Measurements from ENCODE around the gene TADA3. TPM values are rescaled to one million over a fixed set of nuclear protein-coding genes. Genes with fewer than 3 reads are reported as not detected.

The TADA3 gene
- total and polyA plus RNA-seq, 5 donors: 38.4 to 51.3 (median 45.6) TPM

GRCh38 chr3:9744162-9744561 lies 48.1 kb downstream of the TADA3 start:
- ATAC-seq: no peak
- Histone ChIP-seq H3K27ac (ENCODE audit: low read length) (no peak overlapping the region), H3K9me3 (ENCODE audit: control insufficient read depth, low read length) (no peaks in the 10 kb centered on the region), H3K4me1 (ENCODE audit: control insufficient read depth, insufficient read depth, low read length) (peaks cover 2% of the 10 kb centered on the region), H3K4me3 (ENCODE audit: low read length) (no peak overlapping the region), H3K27me3 (ENCODE audit: control insufficient read depth, insufficient read depth) (no peaks in the 10 kb centered on the region)
- intact Hi-C loops (cut with DNase I): no loop called here
- no peak for DNase-seq
- WGBS: 96% methylated on average over 13 of the region's 13 CpGs

- intact Hi-C loops (cut with DNase I): no loop called here
- no peak overlapping the region for H3K27ac ChIP-seq (ENCODE audit: low read length)
- WGBS: 96% methylated on average over 18 of the region's 18 CpGs
- no peaks in the 10 kb centered on the region for H3K4me1 ChIP-seq (ENCODE audit: control insufficient read depth, insufficient read depth, low read length)
- no peaks in the 10 kb centered on the region for H3K27me3 ChIP-seq (ENCODE audit: control insufficient read depth, insufficient read depth)
- no peak for ATAC-seq
- H3K4me3 ChIP-seq (ENCODE audit: low read length): no peak overlapping the region
- no peak for DNase-seq
- no peaks in the 10 kb centered on the region for H3K9me3 ChIP-seq (ENCODE audit: control insufficient read depth, low read length)
Observed at GRCh38 chr3:9743548-9743947, 48.7 kb downstream of the TADA3 start.

- intact Hi-C loops (cut with DNase I): no loop called here
- Histone ChIP-seq H3K27ac (ENCODE audit: low read length) (no peak overlapping the region), H3K27me3 (ENCODE audit: control insufficient read depth, insufficient read depth) (no peaks in the 10 kb centered on the region), H3K9me3 (ENCODE audit: control insufficient read depth, low read length) (no peaks in the 10 kb centered on the region), H3K4me1 (ENCODE audit: control insufficient read depth, insufficient read depth, low read length) (no peaks in the 10 kb centered on the region), H3K4me3 (ENCODE audit: low read length) (no peak overlapping the region)
- no peak for DNase-seq
- no peak for ATAC-seq
- WGBS: 91% methylated on average over 1 of the region's 1 CpG
Observed at GRCh38 chr3:9742560-9742959, 49.7 kb downstream of the TADA3 start.

GRCh38 chr3:9739181-9739580 lies 53.1 kb downstream of the TADA3 start:
- no peak for DNase-seq
- ATAC-seq: no peak
- WGBS: 91% methylated on average over 15 of the region's 15 CpGs
- no peaks in the 10 kb centered on the region for H3K9me3 ChIP-seq (ENCODE audit: control insufficient read depth, low read length)
- H3K4me1 ChIP-seq (ENCODE audit: control insufficient read depth, insufficient read depth, low read length): no peaks in the 10 kb centered on the region
- H3K4me3 ChIP-seq (ENCODE audit: low read length): no peak overlapping the region
- no peak overlapping the region for H3K27ac ChIP-seq (ENCODE audit: low read length)
- intact Hi-C loops (cut with DNase I): loop anchor here in 1 of 4 donors (10.0 kb wide), 1 partner anchor 46 kb away; no protein-coding TSS in a partner anchor
- no peaks in the 10 kb centered on the region for H3K27me3 ChIP-seq (ENCODE audit: control insufficient read depth, insufficient read depth)

- no peak for DNase-seq
- H3K9me3 ChIP-seq (ENCODE audit: control insufficient read depth, low read length): no peaks in the 10 kb centered on the region
- H3K27ac ChIP-seq (ENCODE audit: low read length): no peak overlapping the region
- 51% methylated on average over 2 of the region's 2 CpGs for WGBS
- intact Hi-C loops (cut with DNase I): loop anchor here in 1 of 4 donors (10.0 kb wide), 1 partner anchor 48 kb away; no protein-coding TSS in a partner anchor
- H3K27me3 ChIP-seq (ENCODE audit: control insufficient read depth, insufficient read depth): no peaks in the 10 kb centered on the region
- no peak overlapping the region for H3K4me3 ChIP-seq (ENCODE audit: low read length)
- H3K4me1 ChIP-seq (ENCODE audit: control insufficient read depth, insufficient read depth, low read length): peaks cover 8% of the 10 kb centered on the region
- ATAC-seq: no peak
Observed at GRCh38 chr3:9736831-9737230, 55.4 kb downstream of the TADA3 start.

- 37% methylated on average over 7 of the region's 7 CpGs for WGBS
- peak overlapping the region; percentile 92 for H3K4me3 ChIP-seq (ENCODE audit: low read length)
- intact Hi-C loops (cut with DNase I): loop anchor here in 1 of 4 donors (5.0 to 10.0 kb wide), 2 partner anchors 52 to 230 kb away; no protein-coding TSS in a partner anchor
- H3K9me3 ChIP-seq (ENCODE audit: control insufficient read depth, low read length): no peaks in the 10 kb centered on the region
- no peaks in the 10 kb centered on the region for H3K27me3 ChIP-seq (ENCODE audit: control insufficient read depth, insufficient read depth)
- no peak overlapping the region for H3K27ac ChIP-seq (ENCODE audit: low read length)
- no peak for ATAC-seq
- DNase-seq: peak in 1 of 3 donors; percentile 67
- peaks cover 8% of the 10 kb centered on the region for H3K4me1 ChIP-seq (ENCODE audit: control insufficient read depth, insufficient read depth, low read length)
Observed at GRCh38 chr3:9732740-9733115, 59.5 kb downstream of the TADA3 start.

- DNase-seq: peak; percentile 45 to 74 (median 70)
- Histone ChIP-seq H3K27me3 (ENCODE audit: control insufficient read depth, insufficient read depth) (no peaks in the 10 kb centered on the region), H3K9me3 (ENCODE audit: control insufficient read depth, low read length) (no peaks in the 10 kb centered on the region), H3K4me3 (ENCODE audit: low read length) (peak overlapping the region; percentile 92), H3K27ac (ENCODE audit: low read length) (no peak overlapping the region), H3K4me1 (ENCODE audit: control insufficient read depth, insufficient read depth, low read length) (peaks cover 8% of the 10 kb centered on the region)
- WGBS: 2% methylated on average over 41 of the region's 41 CpGs
- peak; percentile 1 to 15 for ATAC-seq
- intact Hi-C loops (cut with DNase I): loop anchor here in 1 of 4 donors (5.0 to 10.0 kb wide), 2 partner anchors 53 to 230 kb away; no protein-coding TSS in a partner anchor
Observed at GRCh38 chr3:9732080-9732739, 60.1 kb downstream of the TADA3 start.

- DNase-seq: peak; percentile 99 to 100 (median 100)
- Histone ChIP-seq H3K4me1 (ENCODE audit: control insufficient read depth, insufficient read depth, low read length) (peaks cover 8% of the 10 kb centered on the region), H3K27ac (ENCODE audit: low read length) (peak within 1 kb of the TSS; percentile 95), H3K9me3 (ENCODE audit: control insufficient read depth, low read length) (no peaks in the 10 kb centered on the region), H3K4me3 (ENCODE audit: low read length) (peak within 1 kb of the TSS; percentile 92), H3K27me3 (ENCODE audit: control insufficient read depth, insufficient read depth) (no peaks in the 10 kb centered on the region)
- WGBS: under 1% methylated on average over 88 of the region's 88 CpGs
- intact Hi-C loops (cut with DNase I): loop anchor here in 1 of 4 donors (5.0 to 10.0 kb wide), 2 partner anchors 53 to 229 kb away; no protein-coding TSS in a partner anchor
- peak; percentile 99 for ATAC-seq
Observed at GRCh38 chr3:9731206-9732079, 60.8 kb downstream of the TADA3 start, which contains the start of gene BRPF1. Gene BRPF1 (plus strand): TSS chr3:9731735. CDS start chr3:9734141, 2,406 bp downstream.

- Histone ChIP-seq H3K4me1 (ENCODE audit: control insufficient read depth, insufficient read depth, low read length) (peaks cover 8% of the 10 kb centered on the region), H3K9me3 (ENCODE audit: control insufficient read depth, low read length) (no peaks in the 10 kb centered on the region), H3K4me3 (ENCODE audit: low read length) (peak overlapping the region; percentile 51), H3K27ac (ENCODE audit: low read length) (peak overlapping the region; percentile 79), H3K27me3 (ENCODE audit: control insufficient read depth, insufficient read depth) (no peaks in the 10 kb centered on the region)
- WGBS: 1% methylated on average over 17 of the region's 17 CpGs
- intact Hi-C loops (cut with DNase I): loop anchor here in 1 of 4 donors (5.0 to 10.0 kb wide), 2 partner anchors 54 to 228 kb away; no protein-coding TSS in a partner anchor
- ATAC-seq: peak; percentile 79 to 82
- DNase-seq: no peak
Observed at GRCh38 chr3:9730657-9731205, 61.5 kb downstream of the TADA3 start.

Measured in right cardiac atrium (tissue), 5 donors.